Brain pericyte (primary cell): ENCODE measurements around the gene MYL5.
"Not testable (repeated sequence)": the region's sequence is repeated elsewhere in the genome, so short reads cannot be mapped to it uniquely, and the experiment has no call there.

Experiments used
- DNase-seq: peaks from one replicate; pipeline ENCODE4 v3.0.0-alpha.2; 2012; ENCODE audit warnings: low read depth, low spot score

Gene MYL5, protein sequence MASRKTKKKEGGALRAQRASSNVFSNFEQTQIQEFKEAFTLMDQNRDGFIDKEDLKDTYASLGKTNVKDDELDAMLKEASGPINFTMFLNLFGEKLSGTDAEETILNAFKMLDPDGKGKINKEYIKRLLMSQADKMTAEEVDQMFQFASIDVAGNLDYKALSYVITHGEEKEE

DNA sequence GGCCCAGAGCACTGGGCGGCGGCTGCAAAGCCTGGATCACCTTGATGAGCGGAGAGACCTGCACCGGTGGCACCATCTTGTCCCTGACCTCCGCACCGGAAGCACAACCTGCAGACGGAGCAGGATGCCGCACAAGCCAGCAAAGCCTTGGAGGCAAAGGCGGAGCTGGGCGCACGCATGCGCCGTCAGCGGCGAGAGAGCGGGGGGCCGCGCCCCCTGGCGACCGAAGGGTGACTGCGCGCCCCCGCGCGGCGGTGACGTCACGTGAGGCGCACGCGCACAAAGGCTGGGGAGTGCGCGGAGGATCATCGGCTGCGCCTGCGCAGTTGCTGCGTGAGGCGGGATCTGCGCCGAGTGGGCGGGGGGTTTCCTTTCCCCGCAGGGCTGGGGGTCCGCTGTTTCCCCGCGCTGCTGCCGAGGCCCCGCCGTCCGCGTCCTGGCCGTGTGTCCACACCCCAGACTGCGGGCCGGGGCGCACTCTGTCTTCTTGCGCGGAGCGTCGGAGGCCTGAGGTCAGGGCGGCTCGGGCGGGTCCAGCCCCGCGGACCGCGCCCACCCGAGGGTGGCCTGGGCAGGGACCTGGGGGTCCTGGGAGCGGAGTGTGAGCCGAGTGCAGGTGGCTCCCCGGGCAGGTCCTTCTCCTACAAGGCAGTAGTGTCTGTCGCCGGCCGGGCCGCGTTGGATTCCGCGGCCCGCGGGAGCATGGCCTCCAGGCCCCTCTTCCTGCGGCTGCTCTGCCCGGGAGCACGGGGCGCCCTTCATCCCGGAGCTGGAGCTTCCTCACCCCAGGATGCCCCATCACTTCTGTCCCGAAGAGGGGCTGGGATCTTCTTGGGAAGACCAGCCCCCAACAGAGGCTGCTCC is at the start of gene MYL5, which contains the start of gene ATP5ME:
Gene MYL5, plus strand, starts transcription at position 371 of the 864 bp plus-strand sequence. CDS start 3,485 bp downstream, outside the sequence.
Gene ATP5ME, minus strand, starts transcription at position 105 of the 864 bp plus-strand sequence. Its CDS starts 29 bp downstream, at position 76.
- DNase-seq, result peak; percentile 93

DNA sequence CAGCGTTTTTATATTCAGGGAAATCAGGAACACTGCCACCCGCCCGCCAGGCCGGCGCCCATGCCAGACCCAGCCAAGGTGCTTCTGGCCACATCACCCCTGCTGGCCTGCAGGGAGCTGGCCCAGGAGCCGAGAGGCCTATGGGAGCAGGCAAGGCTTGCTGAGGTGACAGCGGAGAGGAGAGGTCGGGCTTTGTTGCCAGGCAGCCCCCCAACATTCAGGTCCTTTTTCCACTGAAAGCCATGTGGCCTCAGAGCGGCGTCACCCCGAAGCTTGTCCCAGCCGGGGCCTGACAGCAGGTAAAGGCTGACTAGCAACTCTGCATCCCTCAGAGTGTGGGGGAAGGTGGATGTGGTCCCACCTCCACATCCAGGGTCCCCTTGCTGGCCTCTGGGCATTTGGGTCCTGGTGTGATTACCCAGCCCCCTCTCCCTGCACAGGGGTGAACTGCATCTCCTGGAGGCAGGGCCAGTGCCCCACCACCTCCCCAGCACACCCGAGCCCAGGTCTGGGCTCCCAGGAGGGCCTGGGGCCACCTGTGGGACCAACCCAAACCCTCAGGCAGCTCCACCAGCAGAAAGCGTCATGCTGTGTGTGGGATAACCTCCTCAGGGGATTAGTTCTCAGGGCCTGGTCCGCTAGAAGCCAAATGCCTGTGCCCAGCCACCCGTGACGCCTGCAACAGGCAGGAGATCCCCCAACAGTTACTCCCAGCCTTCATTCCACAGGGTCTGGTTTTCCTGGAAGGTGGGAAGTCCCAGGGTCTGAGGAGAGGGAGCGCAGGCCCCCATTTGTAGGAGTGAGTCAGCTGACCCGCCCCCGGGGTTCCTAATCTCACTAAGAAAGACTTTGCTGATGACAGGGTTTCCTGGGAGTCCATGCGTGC is 49.4 kb upstream of the MYL5 start, which contains the start of gene PDE6B:
Gene PDE6B, plus strand, starts transcription at position 869 of the 886 bp plus-strand sequence. CDS start 54 bp downstream, outside the sequence.
- no peak for DNase-seq

DNA sequence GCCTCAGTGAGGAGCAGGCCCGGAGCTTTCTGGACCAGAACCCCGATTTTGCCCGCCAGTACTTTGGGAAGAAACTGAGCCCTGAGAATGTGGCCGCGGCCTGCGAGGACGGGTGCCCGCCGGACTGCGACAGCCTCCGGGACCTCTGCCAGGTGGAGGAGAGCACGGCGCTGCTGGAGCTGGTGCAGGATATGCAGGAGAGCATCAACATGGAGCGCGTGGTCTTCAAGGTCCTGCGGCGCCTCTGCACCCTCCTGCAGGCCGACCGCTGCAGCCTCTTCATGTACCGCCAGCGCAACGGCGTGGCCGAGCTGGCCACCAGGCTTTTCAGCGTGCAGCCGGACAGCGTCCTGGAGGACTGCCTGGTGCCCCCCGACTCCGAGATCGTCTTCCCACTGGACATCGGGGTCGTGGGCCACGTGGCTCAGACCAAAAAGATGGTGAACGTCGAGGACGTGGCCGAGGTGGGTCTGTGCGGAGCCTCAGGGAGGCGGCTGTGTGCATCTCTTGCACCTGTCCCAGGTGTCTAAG is 48.6 kb upstream of the MYL5 start:
- DNase-seq, result no peak

DNA sequence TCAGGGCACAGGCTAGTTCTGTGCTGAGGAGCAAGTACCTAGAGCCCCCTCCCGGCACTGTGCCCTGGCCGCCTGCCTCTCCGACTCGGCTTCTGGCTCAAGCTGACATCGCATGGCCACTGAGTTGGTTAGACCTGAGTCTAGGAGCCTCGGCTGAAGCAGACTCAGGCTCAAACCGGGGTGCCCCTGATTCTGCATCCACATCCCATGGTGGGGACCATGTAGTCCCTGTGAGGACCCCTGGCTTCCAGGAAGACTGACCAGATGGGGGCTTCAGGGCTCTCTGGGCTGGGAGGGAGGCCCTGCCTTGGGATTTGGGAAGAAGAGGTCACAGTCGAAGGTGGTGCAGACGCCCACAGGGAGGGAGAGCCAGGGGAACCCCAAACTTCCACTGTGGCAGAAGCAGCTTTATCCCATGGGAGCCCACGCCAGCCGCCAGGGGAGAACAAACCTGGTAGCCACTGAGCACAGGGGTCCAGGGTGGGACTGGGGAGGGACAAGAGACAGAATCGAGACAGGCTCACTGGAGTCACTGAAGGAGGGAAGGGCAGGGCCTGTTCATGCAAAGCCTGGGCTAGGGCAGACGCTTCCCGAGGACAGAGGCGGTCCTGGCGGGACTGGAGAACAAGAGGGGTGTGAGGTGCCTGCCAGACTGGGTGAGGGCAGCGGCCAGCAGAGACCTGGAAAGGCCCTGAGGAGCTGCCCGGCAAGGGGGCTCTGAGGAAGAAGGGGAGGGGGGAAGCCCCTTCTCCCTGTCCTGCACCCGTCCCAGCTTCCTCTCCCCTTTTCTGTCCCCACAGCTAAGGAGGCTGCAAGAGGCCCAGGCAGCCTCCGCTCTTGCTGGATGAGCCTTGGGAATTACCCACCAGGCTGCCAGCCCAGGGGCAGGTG is 47.9 kb upstream of the MYL5 start:
- DNase-seq, result no peak

DNA sequence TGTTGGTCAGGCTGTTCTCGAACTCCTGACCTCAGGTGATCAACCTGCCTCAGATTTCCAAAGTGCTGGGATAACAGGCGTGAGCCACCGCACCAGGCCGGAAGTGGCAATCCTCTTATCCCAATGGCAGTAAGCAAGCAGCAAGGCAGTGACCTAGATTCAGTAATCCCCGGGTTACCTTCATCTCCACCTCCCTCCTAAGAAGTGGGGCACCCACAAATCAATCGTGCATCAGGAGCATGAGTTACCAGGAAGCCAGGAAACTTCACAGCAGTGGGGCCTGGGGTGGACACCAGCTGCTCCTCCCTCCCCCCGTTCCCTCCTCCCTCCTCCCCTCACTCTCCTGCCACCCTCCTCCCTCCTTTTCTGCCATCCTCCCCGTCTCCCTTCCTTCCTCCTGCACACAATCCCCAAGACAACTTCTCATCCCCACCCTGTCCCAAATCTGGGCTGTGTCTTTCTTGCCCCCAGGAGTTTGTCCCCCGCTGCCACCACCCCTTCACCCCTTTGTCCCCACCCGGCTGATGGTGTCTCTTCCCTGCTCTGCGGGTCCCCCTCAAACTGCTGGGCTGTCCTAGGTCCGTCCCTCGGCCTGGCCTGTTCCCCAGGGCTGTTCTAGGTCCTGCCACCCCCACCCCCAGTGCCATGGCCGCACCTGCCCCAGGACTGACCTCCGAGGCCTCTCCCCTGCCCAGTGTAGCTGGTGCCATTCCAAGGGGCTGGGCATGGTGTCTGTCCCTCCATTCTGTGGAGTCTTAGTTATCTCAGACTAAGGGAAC is 46.8 kb upstream of the MYL5 start:
- DNase-seq, result no peak

- no peak for DNase-seq
Observed at GRCh38 chr4:628311-628741, 46.0 kb upstream of the MYL5 start.

DNA sequence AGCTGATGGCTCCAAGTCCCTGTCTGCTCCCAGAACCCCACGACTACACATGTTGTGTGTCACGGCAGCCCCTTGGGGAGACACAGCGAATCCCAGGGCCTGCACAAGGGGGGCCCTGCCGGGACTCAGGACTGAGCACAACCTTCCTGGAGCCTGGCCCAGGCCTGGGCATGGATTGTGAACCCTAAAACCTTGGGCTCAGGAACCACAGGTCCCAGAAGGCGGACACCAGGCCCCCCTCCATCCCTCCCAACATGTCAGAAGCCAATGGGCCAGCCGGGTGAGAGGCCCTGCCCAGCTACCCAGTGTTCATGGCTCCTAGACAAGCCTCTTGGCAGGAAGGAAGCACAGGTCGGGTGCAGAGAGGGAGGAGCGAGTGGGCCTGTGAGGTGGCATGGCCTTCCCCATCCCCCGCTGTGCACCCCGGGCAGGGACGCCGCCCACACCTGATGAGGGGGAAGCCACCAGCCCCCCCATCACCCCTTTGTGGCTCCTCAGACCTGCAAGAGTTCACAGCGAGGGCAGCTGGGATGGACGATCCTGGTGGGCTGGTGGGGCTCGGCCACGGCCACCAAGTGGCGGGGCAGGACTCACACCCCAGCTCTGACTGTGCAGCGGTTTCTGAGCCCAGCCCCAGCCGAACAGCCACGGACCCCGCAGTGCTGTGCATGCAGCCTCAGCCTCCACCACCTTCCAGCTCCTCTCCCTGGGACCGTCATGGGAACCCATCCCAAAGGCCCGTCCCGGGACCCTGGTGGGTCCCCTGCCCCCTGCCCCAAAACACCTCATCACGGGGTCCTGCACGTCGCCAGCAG is 45.3 kb upstream of the MYL5 start:
- DNase-seq, result no peak

DNA sequence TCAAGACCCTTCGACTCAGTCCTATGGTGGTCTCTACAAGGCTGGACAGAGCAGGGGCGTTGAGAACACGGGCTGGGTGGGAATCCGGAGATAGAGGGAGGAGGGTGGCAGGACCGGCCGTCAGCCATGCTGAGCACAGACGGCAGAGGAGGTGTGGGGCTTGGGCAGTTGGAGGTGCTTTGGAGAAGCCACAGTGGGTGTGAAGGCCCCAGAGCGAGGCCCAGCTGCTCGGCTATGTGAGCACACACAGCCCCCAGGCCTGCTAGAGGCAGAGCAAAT is 44.8 kb upstream of the MYL5 start:
- DNase-seq, result no peak

DNA sequence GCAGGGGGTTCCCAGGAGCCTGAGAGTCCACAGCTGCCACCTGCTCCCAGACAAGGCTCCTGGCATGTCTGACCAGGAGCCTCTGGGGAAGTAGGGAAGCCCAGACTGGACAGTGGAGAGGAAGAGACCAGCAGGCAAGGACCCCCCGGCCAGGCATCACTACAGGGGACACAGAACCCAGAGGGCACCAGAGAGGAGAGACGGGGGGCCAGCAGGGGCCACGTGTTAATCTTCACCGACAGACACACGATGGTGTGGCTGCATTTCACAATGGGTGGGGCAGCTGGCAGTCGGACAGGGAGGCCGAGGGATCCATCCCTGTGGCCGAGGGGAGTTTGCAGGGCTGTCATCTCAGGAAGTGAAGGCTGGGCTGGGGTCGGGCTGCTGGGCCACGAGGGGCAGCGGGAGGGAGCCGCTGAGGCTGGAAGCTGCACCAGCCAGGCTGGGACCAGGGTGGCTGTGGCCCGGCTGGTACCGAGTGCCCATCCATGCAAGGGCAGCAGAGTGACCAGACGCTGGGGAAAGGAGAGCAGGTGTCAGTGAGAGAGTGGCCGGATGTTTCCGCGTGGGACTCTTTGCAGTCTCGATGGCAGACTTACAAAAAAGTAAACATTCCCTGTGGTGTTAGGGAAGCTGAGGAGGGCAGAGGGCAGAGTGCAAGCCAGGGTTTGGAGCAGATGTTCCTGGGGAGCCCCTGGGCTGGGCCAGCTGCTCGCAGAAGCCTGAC is 44.3 kb upstream of the MYL5 start:
- no peak for DNase-seq

DNA sequence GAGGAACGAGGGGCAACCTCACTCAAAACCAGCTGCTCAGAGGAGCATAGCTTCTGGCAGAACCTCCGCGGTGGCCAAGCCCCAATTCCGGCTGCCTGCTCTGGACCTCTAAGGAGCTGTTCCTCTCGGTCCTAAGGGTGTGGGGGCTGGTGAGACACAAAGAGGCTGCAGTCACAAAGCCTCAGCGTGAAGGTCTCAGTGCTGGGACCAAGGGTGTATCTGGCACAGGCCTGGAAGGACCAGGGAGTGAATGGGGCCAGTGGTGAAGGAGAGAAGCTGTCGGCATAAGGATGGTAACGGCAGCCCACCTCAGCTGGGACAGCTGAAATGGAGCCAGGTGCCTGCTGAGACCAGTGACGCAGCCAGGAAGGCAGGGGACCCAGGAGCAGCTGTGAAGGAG is 43.7 kb upstream of the MYL5 start:
- no peak for DNase-seq

DNA sequence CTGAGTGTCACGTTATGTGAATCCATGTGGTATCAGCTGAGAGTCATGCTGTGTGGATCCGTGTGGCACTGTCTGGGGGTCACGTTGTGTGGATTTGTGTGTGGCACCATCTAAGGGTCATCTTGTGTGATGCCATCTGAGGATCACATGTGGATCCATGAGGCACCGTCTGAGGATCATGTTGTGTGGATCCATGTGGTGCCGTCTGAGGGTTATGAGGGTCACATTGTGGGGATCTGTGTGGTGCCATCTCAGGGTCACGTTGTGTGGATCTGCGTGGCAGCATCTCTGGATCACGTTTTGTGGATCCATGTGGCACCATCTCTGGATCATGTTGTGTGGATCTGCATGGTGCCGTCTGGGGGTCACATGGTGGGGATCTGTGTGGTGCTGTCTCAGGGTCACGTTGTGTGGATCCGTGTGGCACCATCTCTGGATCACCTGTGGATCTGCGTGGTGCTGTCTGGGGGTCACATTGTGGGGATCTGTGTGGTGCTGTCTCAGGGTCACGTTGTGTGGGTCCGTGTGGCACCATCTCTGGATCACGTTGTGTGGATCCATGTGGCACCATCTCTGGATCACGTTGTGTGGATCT is 42.0 kb upstream of the MYL5 start:
- DNase-seq, result no peak

DNA sequence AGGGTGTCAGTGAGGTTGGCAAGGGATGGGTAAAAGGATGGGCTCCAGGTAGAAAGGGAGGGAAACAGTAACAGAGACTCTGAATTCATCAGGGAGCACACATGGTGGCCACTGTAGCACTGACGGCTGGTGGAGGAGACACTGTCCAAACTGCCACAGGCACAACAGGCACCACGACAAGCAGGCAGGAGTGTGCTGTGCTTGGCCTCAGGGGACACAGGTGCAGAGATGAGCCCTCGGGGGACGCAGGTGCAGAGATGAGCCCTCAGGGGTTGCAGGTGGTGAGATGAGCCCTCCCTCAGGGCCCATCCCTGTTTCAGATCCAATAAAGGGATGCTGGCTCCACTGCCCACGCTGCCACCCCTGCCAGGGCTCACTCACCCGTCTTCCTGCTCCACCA is 41.4 kb upstream of the MYL5 start:
- no peak for DNase-seq

DNA sequence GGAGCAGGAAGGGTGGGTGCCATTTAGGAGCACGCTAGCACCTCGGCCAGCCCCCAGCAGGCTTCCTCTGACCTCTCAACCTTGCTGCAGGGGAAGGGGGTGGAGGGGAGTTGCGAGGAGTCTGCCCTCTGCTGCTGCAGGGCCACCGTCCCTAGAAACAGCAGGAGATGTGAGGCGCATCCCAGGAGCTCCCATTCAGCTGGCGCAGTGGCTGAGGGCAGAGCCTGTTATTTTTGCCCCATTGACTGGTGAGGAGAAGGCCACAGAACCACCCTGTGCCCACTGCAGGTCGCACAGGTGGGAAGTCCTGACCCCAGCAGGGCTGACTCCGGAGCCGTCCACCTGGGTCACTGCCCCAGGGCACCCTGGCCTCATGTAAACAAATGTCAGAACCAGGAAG is 40.9 kb upstream of the MYL5 start:
- no peak for DNase-seq

- no peak for DNase-seq
Observed at GRCh38 chr4:633976-634598, 40.3 kb upstream of the MYL5 start.

DNA sequence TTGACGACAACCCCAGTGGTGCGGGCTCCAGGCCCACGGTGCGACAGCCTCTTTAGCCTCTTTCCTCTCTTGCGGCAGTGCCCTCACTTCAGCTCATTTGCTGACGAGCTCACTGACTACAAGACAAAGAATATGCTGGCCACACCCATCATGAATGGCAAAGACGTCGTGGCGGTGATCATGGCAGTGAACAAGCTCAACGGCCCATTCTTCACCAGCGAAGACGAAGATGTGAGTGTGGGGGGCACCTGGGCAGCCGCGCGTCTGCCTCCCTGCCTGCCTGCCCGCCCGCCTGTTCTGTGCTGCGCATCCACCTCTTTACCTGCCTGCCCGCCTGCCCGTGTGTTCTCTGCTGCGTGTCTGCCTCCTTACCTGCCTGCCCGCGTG is 39.8 kb upstream of the MYL5 start:
- DNase-seq, result no peak

DNA sequence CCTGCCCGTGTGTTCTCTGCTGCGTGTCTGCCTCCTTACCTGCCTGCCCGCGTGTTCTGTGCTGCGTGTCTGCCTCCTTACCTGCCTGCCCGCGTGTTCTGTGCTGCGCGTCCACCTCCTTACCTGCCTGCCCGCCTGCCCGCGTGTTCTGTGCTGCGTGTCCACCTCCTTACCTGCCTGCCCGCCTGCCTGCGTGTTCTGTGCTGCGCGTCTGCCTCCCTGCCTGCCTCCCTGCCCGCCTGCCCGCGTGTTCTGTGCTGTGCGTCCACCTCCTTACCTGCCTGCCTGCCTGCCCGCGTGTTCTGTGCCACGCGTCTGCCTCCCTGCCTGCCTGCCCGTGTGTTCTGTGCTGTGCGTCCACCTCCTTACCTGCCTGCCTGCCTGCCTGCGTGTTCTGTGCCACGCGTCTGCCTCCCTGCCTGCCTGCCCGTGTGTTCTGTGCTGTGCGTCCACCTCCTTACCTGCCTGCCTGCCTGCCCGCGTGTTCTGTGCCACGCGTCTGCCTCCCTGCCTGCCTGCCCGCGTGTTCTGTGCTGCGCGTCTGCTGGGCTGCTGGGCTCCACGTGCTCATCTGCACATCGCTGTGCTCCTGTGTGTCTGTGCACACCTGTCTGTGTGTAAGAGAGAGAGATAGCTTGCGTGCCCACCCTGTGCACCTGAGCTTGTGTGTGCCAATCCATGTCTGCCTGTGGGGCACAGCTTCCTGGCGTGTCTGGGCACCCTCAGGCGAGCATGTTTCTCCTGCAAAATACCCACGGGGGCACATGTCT is 39.1 kb upstream of the MYL5 start:
- DNase-seq, result not testable (repeated sequence)
